Measurements from ENCODE around the gene AGBL4. TPM values are rescaled to one million over a fixed set of nuclear protein-coding genes. Genes with fewer than 3 reads are reported as not detected.

Gene AGBL4
- total RNA-seq, 1 donor from 2014 or later, result 3.1 TPM

GRCh38 chr1:48543854-48544253, 1479.9 kb downstream of the AGBL4 start:
- no peak overlapping the region for H3K4me3 Mint-ChIP-seq (ENCODE audit: low read depth)

DNA sequence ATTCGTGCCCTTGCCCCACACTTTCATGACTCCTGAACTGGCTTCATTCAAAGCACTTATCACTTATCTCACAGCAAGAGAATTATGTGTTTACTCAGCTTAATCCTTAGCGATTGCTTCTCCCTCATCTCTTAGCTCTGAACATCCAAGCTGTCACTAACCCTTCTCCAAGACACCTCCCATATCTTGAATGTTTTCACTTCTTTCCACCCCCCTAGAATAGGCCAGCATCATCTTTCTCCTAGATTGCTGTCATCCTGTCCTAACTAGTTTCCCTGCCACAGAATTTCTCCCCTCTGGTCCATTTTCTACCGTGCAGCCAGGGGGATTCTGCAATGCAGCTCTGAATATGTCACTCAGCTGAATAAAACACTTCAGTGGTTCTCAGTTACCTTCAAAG, 1483.2 kb downstream of the AGBL4 start:
- TF ChIP-seq CTCF (IDR thresholded peaks at IDR 0.05; ENCODE audit: unreplicated experiment), result no peak
- no peak for DNase-seq (ENCODE audit: low spot score, unreplicated experiment)
- Mint-ChIP-seq H3K27ac (no peak overlapping the region), H3K9me3 (ENCODE audit: low read depth) (no peaks in the 10 kb centered on the region), H3K27me3 (peaks cover 29% of the 10 kb centered on the region), H3K4me1 (ENCODE audit: low read depth) (peaks cover 6% of the 10 kb centered on the region), H3K36me3 (ENCODE audit: insufficient read depth) (no peaks in the 10 kb centered on the region), H3K4me3 (ENCODE audit: low read depth) (no peak overlapping the region)

More at GRCh38 chr1:48543854-48544253, 1479.9 kb downstream of the AGBL4 start:
- TF ChIP-seq CTCF (IDR thresholded peaks at IDR 0.05; ENCODE audit: unreplicated experiment), result no peak
- Mint-ChIP-seq H3K27ac (no peak overlapping the region), H3K4me1 (ENCODE audit: low read depth) (peaks cover 6% of the 10 kb centered on the region), H3K9me3 (ENCODE audit: low read depth) (no peaks in the 10 kb centered on the region), H3K27me3 (peaks cover 31% of the 10 kb centered on the region), H3K36me3 (ENCODE audit: insufficient read depth) (no peaks in the 10 kb centered on the region)
- no peak for DNase-seq (ENCODE audit: low spot score, unreplicated experiment)

- TF ChIP-seq CTCF (IDR thresholded peaks at IDR 0.05; ENCODE audit: unreplicated experiment), result no peak
- DNase-seq (ENCODE audit: low spot score, unreplicated experiment), result no peak
- no peaks in the 10 kb centered on the region for H3K36me3 Mint-ChIP-seq (ENCODE audit: insufficient read depth)
- peaks cover 26% of the 10 kb centered on the region for H3K27me3 Mint-ChIP-seq
- no peak overlapping the region for H3K27ac Mint-ChIP-seq
- H3K4me1 Mint-ChIP-seq (ENCODE audit: low read depth), result peaks cover 6% of the 10 kb centered on the region
- H3K9me3 Mint-ChIP-seq (ENCODE audit: low read depth), result no peaks in the 10 kb centered on the region
- H3K4me3 Mint-ChIP-seq (ENCODE audit: low read depth), result no peak overlapping the region
Observed at GRCh38 chr1:48536477-48536876, 1487.3 kb downstream of the AGBL4 start.

- Mint-ChIP-seq H3K4me3 (ENCODE audit: low read depth) (no peak overlapping the region), H3K9me3 (ENCODE audit: low read depth) (no peaks in the 10 kb centered on the region), H3K27ac (no peak overlapping the region), H3K36me3 (ENCODE audit: insufficient read depth) (no peaks in the 10 kb centered on the region), H3K4me1 (ENCODE audit: low read depth) (peaks cover 11% of the 10 kb centered on the region), H3K27me3 (peaks cover 19% of the 10 kb centered on the region)
- no peak for DNase-seq (ENCODE audit: low spot score, unreplicated experiment)
- TF ChIP-seq CTCF (IDR thresholded peaks at IDR 0.05; ENCODE audit: unreplicated experiment), result no peak
Observed at GRCh38 chr1:48532976-48533375, 1490.8 kb downstream of the AGBL4 start.

- no peaks in the 10 kb centered on the region for H3K9me3 Mint-ChIP-seq (ENCODE audit: low read depth)
- H3K27me3 Mint-ChIP-seq, result peaks cover 9% of the 10 kb centered on the region
- H3K4me1 Mint-ChIP-seq (ENCODE audit: low read depth), result peaks cover 23% of the 10 kb centered on the region
- peak; percentile 92 for DNase-seq (ENCODE audit: low spot score, unreplicated experiment)
- no peaks in the 10 kb centered on the region for H3K36me3 Mint-ChIP-seq (ENCODE audit: insufficient read depth)
- peak; percentile 98 for TF ChIP-seq CTCF (IDR thresholded peaks at IDR 0.05; ENCODE audit: unreplicated experiment)
- no peak overlapping the region for H3K4me3 Mint-ChIP-seq (ENCODE audit: low read depth)
- H3K27ac Mint-ChIP-seq, result no peak overlapping the region
Observed at GRCh38 chr1:48530727-48531351, 1492.9 kb downstream of the AGBL4 start.
